Measurements from ENCODE around the gene LIMCH1. TPM values are rescaled to one million over a fixed set of nuclear protein-coding genes. Genes with fewer than 3 reads are reported as not detected.

LIMCH1 gene
- total and polyA plus RNA-seq, 7 donors: 14.2 to 279 (median 169) TPM

DNA sequence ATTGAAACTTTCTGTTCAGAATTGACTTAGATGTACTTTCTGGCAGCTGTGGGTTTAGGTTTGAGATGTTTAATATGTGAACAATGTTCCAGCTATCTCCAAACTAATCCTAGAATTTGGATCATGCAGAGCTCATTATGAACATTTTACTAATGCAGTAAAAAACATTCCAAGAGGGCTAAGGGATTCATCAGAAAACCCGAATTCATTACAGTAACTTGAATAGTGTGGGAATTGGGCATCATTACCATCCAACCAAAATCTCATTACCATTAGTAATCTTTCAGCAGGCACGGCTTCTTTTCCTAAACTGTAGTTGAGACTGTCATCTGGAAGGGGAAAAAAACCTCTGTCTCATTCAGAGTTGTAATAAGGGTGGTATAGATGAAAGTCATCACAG is 91.0 kb downstream of the LIMCH1 start:
- intact Hi-C loops (cut with DNase I): no loop called here
- peaks cover 24% of the 10 kb centered on the region for H3K4me1 ChIP-seq
- H3K9me3 ChIP-seq: no peaks in the 10 kb centered on the region
- TF ChIP-seq CTCF (IDR thresholded peaks at IDR 0.05): no peak
- WGBS, 3 donors: 73 to 89% (median 86%) methylated on average over 2 of the region's 2 CpGs
- H3K4me3 ChIP-seq: no peak overlapping the region
- DNase-seq: no peak
- ATAC-seq: no peak
- no peak overlapping the region for H3K27ac ChIP-seq
- peaks cover 0 to 5% of the 10 kb centered on the region in 2 donors for H3K36me3 ChIP-seq (ENCODE audit: insufficient read depth in 1 of 2, low read depth in 1 of 2)
- H3K27me3 ChIP-seq (ENCODE audit: insufficient read depth in 3 of 3, low read length in 2 of 3): no peaks in the 10 kb centered on the region

DNA sequence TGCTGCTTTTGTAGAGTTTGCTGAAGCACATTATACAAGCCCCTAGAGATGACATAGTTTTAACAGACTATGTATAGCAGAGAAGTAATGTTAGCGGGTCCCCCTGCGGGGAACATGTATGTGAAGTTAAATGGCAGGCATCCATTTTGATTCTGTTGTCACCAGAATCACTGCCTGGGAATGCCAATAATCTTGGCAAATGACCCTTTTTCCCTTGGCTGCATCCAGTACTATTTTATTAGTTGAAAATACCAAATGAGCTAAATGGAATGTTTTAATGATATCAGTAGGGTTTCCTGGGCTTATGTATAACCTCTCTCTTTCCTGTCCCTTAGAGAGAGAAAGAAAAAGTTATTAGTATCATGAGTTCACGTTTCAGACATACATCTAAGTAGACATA is 93.6 kb downstream of the LIMCH1 start:
- intact Hi-C loops (cut with DNase I): no loop called here
- Histone ChIP-seq H3K4me1 (peaks cover 18% of the 10 kb centered on the region), H3K4me3 (no peak overlapping the region), H3K27me3 (ENCODE audit: insufficient read depth in 3 of 3, low read length in 2 of 3) (no peaks in the 10 kb centered on the region), H3K9me3 (no peaks in the 10 kb centered on the region), H3K36me3 (ENCODE audit: insufficient read depth in 1 of 2, low read depth in 1 of 2) (peaks cover 0 to 20% of the 10 kb centered on the region in 2 donors), H3K27ac (no peak overlapping the region)
- no peak for ATAC-seq
- DNase-seq: no peak
- WGBS, 3 donors: 35 to 64% (median 57%) methylated on average over 3 of the region's 3 CpGs
- no peak for TF ChIP-seq CTCF (IDR thresholded peaks at IDR 0.05)

DNA sequence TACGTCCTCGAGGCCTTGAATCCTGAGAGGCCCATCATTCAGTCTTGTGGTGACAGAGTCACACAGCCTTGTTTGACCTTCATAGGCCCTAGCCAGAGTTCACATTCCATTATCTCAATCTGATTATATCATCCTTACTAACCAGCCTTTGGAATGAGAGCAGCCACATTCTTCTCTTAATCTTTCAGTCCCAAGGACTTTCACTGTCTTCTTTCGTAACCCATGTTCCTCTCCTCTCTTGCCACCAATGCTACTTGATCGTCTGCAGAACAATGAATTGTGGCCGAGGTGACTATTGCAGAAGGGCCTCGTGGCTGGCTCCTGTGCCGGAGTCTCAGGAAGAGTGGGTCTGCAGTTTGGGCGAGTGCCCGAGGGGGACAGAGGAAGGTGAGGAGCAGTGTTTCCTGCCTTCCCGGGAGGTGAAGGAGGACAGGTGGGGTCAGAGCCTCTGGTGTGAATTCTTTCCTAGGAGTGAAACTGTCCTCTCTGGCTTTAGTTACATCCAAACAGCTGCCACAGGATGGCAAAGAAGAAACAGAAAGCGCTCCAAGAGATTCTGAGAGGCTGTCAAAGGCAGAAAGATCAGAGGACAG is 94.6 kb downstream of the LIMCH1 start:
- peak; percentile 25 to 55 for DNase-seq
- Histone ChIP-seq H3K4me1 (peaks cover 18% of the 10 kb centered on the region), H3K9me3 (no peaks in the 10 kb centered on the region), H3K4me3 (no peak overlapping the region), H3K27me3 (ENCODE audit: insufficient read depth in 3 of 3, low read length in 2 of 3) (no peaks in the 10 kb centered on the region), H3K27ac (peak overlapping the region; percentile 64), H3K36me3 (ENCODE audit: insufficient read depth in 1 of 2, low read depth in 1 of 2) (peaks cover 0 to 25% of the 10 kb centered on the region in 2 donors)
- no peak for TF ChIP-seq CTCF (IDR thresholded peaks at IDR 0.05)
- 12 to 20% (median 17%) methylated on average over 11 of the region's 11 CpGs for WGBS, 3 donors
- intact Hi-C loops (cut with DNase I): no loop called here
- peak; percentile 73 to 83 (median 78) for ATAC-seq

GRCh38 chr4:41633321-41633720 is 95.4 kb downstream of the LIMCH1 start:
- intact Hi-C loops (cut with DNase I): no loop called here
- ATAC-seq: peak; percentile 50 to 84 (median 69)
- H3K27ac ChIP-seq: peak overlapping the region; percentile 64
- H3K36me3 ChIP-seq (ENCODE audit: insufficient read depth in 1 of 2, low read depth in 1 of 2): peaks cover 0 to 28% of the 10 kb centered on the region in 2 donors
- peaks cover 18% of the 10 kb centered on the region for H3K4me1 ChIP-seq
- no peak for DNase-seq
- H3K4me3 ChIP-seq: no peak overlapping the region
- H3K27me3 ChIP-seq (ENCODE audit: insufficient read depth in 3 of 3, low read length in 2 of 3): no peaks in the 10 kb centered on the region
- TF ChIP-seq CTCF (IDR thresholded peaks at IDR 0.05): no peak
- H3K9me3 ChIP-seq: no peaks in the 10 kb centered on the region
- 38 to 54% (median 47%) methylated on average over 4 of the region's 4 CpGs for WGBS, 3 donors

DNA sequence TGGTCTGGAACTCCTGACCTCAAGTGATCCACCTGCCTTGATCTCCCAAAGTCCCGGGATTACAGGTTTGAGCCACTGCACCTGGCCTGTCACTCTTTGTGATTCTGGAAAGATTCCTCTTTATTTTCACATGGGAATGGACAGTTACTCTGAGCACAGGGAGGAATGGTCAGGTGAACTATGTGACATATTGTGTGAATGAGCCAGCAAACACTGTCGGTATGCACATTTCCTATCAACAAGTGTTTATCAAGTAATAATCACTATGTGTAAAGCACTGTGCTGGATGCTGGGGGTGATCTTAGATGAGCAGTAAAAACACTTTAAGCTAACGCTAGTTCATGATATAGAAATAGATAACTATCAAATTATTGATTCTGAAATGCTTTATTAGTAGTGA is 97.5 kb downstream of the LIMCH1 start:
- ATAC-seq (no peak), DNase-seq (no peak)
- H3K36me3 ChIP-seq (ENCODE audit: insufficient read depth in 1 of 2, low read depth in 1 of 2): peaks cover 0 to 41% of the 10 kb centered on the region in 2 donors
- H3K27me3 ChIP-seq (ENCODE audit: insufficient read depth in 3 of 3, low read length in 2 of 3): no peaks in the 10 kb centered on the region
- H3K27ac ChIP-seq: no peak overlapping the region
- WGBS, 3 donors: 69 to 78% (median 69%) methylated on average over 3 of the region's 3 CpGs
- no peak overlapping the region for H3K4me3 ChIP-seq
- TF ChIP-seq CTCF (IDR thresholded peaks at IDR 0.05): no peak
- no peaks in the 10 kb centered on the region for H3K9me3 ChIP-seq
- peaks cover 18% of the 10 kb centered on the region for H3K4me1 ChIP-seq
- intact Hi-C loops (cut with DNase I): no loop called here

Data from psoas muscle (tissue), 8 donors.